ENCODE measurements around the gene S100PBP.

DNA sequence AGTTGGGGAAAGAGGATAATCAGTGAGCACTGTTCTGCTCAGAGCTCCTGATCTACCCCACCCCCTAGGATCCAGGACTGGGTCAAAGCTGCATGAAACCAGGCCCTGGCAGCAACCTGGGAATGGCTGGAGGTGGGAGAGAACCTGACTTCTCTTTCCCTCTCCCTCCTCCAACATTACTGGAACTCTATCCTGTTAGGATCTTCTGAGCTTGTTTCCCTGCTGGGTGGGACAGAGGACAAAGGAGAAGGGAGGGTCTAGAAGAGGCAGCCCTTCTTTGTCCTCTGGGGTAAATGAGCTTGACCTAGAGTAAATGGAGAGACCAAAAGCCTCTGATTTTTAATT is 43.0 kb upstream of the S100PBP start:
- TF ChIP-seq CTCF (conservative IDR thresholded peaks at IDR 0.05) (no peak), ZFX (IDR thresholded peaks at IDR 0.05) (no peak)
